GM18526 (cell line): Measurements from ENCODE around the gene SCGB1C2.

Experiments used
- POLR2A ChIP-seq: IDR thresholded peaks from 3 replicates; pipeline ENCODE4 v1.6.1; 2011; ENCODE audit not compliant: insufficient read length; ENCODE audit errors: extremely low read depth

Gene SCGB1C2

DNA sequence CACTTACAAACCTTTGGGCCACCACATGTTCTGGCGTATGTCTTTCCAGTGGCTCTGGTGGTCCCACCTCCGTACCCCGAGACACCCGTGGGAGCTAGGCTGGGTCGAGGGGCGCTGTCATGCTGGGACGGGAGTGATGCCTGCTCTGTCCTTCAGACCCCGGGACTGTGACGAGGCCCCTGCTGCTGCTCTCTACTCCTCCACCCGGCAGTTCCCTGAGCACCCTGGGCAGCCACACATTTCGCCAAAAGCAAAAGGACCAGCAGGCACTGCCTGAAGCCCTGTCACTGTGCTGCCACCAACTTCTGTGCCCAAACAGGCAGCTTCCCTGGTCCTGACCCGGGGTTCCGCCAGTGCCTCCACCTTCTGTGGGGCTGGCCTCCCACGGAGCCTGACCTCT is 28.6 kb downstream of the SCGB1C2 start:
- no peak for TF ChIP-seq POLR2A

DNA sequence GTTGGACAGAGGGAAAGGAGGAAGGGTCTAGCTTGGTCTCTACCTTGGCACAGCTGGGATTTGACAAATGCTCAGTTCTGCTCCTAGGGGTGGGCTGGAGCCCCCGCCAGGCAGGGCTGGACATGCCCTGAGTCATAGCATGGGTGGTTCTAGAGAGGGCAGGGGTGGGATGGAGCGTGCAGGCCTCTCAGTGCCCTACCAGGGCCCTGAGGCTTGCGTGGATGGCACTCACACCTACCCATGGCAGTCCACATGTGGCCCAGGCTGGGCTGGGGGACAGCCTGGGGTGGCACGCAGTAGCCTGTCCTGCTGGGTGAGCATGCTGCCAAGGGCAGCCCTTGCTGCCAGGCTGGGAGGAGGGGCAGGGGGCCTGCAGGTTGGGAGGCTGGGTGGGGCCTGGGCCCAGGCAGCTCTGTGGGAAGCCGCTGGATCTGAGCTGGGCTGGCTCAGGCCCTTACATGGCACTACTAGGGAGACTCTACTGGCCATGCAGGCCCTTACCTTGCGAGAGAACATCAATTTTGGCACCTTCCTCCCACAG is 32.8 kb downstream of the SCGB1C2 start:
- no peak for TF ChIP-seq POLR2A

DNA sequence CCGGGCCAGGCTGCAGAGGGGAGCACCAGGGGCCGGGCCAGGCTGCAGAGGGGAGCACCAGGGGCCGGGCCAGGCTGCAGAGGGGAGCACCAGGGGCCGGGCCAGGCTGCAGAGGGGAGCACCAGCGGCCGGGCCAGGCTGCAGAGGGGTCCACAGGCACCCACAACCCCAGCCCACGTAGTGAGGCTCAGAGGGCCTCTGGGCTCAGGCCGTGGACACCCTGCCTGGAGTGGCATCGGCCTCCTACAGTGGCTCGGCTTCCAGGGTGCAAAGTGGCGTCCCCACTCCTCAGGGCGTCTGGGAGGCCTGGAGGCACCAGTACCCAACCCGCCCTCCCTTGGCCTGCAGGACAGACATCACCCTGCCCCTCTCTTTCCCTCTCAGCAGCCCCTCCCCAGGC is 34.5 kb downstream of the SCGB1C2 start:
- no peak for TF ChIP-seq POLR2A

DNA sequence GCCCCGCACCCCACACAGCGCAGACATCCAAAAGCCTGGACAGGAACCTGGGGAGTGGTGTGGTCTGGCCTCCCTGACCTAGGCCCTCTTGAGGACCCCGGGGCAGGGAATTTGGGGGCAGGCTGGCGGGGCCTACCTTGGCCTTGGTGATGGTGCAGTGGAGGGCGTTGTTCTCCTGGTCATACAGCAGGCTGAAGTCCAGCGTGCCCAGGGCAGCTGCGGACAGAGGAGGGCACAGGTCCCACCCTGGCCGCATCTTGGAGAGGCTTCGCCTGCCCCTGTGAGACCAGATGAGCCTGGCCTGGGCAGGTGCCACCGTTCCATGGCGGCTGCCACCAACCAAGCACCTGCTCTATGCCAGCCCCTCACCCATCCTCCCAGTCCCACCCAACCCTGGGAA is 35.0 kb downstream of the SCGB1C2 start:
- TF ChIP-seq POLR2A, result no peak

DNA sequence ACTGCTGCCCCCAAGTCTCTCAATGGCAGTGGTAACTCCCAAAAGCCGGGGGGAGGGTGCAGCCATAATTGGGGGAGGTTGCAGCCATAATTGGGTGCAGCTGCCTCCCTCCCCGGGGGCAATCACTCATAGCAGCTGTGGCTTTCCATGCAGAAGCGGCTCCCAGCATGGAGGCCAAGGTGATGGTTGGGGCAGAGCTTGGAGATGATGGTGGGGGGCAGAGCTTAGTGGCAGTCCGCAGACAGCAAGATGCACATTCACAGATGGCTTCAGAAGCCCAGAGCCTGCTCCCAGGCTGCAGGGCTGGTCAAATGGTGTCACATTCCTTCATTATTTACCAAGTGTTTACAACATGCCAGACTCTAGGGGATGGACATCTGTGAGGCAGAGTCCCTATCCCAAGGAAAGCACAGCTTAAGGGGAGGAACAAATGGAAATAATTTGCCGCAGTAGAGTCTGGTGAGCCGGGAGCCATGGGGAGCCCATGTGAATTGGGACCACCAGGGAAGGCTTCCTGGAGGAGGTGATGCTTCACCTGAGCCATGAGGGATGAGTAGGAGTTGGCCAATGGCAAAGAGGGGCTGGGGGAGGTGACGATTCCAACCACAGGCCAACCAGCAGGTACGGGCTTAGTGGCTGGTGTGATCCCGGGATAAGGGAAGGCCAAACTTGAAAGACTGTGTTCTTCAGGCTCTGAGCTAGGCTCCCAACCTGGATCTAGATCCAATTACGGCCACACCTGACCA is 36.0 kb downstream of the SCGB1C2 start:
- TF ChIP-seq POLR2A, result no peak

DNA sequence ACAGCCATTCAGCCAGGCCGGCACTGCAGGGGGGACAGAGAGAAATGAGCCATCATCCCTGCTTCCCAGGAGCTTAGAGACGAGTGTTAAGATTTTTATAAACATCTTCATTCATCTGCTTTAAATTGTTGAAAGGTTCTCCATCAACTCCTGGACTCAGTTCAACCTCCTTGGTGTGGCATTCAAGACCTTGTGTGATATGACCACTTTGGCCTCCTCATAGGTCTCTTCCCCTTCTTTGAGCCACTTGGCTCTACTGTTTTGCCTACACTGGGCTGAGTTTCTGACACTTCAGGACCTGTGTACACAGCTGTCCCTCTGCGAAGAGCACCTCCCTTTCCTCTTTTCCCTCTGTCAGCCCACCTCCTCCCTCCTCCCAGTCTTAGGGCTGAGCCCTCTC is 39.8 kb downstream of the SCGB1C2 start:
- TF ChIP-seq POLR2A, result no peak

DNA sequence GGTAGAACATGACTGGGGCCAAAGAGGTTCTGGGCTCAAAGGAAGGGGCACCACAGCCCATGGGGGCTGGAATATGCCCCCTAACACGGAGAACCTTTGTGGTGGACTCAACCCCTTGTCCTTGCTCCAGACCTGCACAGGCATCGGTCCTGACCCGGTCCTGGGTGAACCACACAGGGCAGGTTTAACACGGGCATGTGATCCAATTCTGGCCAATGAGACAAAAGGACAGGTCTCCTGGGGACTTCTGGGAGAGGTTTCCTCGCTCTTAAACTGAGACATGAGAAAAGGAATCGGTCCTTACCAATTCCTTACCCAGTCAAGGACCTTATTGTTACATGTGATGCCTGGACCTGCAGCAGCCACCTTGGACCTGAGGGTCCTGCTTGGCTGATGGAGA is 40.4 kb downstream of the SCGB1C2 start:
- TF ChIP-seq POLR2A, result no peak

DNA sequence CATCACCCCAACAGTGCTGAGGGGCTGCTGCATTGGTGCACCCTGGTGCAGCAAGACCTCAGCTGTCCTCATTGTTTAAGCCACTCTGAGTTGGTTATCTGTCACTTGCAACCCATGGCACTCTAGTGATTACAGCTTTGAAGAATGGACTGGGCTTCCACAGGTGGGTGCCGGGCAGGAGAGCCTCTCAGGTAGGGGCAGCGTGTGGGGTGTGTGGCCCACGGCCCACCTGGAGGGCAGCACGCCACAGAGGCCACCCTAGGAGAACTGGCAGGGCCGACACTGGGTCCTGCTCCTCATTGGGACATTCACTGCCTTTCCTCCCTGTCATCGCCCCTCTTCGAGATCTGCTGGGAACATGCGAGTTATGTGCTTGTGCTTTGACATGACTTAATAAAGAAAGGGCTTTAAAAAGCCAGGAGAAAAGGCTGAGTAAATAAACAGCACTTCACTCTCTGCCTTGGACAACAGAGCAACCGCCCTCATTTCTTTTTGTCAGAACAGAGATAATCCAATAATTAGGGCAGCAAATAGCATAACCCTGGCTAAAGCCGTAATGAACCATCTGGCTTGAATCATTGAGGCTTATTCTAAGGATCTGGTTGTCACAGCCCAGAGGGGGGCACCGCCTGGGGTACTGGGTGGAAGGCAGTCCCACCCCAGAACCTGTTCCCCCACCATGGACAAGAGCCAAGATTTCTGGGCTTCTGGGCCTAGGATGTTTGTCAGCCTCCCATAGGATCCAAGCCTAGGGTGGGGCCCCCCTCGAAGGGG is 41.1 kb downstream of the SCGB1C2 start:
- no peak for TF ChIP-seq POLR2A

DNA sequence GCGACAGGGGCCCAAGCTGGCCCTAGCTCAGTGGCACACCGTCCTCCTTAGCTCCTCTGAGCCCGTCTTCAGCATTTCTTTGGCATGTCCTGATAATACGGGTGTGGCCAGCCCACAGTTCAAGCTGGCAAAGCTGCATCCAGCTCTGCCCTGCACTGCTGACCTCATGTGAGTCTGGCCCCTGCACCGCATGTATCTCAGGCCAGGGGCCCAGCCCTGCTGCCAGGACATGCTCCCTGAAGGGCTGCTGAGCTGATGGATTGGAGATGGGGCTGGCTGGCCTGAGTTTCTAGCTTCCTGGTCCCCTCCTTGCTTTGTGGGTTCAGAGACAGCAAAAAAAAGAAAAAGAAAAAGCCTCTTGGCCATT is 41.7 kb downstream of the SCGB1C2 start:
- no peak for TF ChIP-seq POLR2A

DNA sequence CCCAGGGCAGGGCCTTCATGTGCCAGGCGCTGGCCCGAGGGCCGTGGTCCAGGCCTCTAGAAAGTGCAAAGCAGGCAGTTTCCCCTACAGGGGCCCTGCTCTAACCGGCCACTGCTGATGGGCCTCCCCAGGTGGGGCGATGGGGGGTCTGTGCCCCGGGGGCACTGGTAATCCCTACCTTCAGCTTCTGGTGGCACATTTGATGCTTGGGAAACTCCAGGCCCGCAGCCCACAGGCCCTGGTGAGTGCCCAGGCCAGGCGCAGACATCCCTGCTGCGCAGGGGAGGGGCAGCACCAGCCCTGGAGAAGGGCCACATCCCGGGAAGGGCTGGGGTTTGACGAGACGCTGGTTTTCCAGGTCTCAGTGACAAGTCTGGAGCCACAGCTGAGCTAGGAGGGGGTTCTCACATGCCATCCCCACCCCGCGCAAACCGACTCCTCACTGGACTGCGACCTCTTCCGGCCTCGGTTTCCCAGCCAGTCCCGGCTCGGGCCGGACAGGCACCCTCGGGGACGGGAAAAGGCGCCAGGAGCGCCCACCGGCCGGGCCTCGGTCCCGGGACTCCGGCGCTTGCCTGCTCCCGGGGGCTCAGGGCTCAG is 42.5 kb downstream of the SCGB1C2 start:
- no peak for TF ChIP-seq POLR2A

DNA sequence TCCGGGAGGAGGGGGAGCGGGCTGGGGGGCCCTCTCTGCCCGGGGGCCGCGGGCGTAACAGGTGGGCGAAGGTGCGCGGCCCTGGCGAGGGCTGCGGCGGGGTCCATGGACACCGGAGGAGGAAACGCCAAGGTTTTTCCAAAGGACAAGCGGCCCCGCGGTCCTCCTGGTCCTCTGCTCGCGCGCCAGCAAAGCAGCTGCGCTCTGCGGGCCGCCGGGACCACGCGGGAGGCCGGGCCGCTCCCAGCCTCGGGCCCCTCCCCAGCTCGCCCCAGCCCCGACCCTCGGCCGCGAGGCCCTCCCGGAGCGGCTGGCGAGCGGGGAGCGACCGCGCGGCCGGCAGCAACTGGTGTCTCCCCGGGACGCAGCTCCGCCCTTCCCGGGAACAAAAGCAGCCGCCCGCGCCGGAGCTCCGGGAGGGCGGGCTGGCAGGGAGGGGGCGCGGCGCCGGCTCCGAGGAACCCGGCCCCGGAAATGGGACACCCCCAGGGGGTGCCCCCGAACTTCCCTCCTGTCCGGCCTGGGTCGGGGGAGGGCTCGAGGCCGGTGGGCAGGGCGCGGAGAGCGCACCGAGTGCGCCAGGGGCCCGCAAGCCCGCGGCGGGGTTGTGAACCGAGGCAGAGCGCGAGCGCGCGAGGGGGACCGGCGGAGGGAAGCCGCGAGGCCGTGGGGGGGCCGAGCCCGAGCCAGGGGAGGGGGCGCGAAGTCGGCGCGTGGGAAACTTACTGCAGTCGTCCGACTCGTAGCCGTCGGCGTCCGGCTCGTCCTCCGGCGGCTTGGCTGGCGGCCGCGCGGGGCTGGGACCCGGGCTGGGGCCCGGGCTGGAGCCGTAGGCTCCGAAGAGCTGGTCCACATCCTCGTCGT is 43.2 kb downstream of the SCGB1C2 start:
- TF ChIP-seq POLR2A, result no peak

DNA sequence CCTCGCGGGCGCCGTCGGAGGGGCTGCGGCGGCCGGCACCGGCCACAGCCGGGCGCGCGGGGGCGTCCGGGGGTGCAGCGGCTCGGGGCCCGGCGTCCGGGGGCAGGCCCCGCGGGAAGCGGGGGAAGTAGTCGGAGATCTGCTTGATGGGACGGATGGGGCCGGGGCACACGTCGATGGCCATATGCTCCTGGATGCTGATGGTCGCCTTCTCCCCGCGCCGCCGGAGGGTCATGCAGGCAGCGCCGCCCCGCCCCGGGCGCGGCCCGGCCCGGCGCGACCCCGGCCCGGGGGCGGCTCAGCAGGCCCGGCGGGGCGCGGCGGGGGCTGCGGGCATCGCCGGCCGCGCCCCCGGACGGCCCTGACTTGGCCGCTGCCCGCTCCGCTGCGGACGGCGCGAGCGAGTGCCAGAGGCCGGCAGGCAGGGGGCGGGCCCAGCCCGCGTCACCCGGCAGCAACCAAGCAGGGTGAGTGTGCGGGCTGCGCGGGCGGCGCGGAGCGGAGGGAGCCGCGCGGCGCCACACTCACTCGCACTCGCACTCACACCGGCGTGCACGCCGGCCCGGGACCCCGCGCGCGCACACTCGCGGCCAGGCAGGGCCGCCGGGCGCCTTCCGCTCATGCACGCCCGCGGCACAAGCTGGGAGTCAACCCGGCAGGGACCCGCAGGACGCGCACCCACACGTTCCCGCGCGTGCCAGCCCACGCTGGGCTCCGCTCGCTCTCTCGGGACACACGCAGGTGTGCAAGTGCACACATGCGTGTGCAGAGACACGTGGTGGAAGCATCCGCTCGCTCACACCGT is 44.1 kb downstream of the SCGB1C2 start, which contains the start of gene DOC2B:
TSS of gene DOC2B (minus strand) at position 406 of the 805 bp plus-strand sequence. CDS start at position 235, 171 bp downstream.
- no peak for TF ChIP-seq POLR2A

DNA sequence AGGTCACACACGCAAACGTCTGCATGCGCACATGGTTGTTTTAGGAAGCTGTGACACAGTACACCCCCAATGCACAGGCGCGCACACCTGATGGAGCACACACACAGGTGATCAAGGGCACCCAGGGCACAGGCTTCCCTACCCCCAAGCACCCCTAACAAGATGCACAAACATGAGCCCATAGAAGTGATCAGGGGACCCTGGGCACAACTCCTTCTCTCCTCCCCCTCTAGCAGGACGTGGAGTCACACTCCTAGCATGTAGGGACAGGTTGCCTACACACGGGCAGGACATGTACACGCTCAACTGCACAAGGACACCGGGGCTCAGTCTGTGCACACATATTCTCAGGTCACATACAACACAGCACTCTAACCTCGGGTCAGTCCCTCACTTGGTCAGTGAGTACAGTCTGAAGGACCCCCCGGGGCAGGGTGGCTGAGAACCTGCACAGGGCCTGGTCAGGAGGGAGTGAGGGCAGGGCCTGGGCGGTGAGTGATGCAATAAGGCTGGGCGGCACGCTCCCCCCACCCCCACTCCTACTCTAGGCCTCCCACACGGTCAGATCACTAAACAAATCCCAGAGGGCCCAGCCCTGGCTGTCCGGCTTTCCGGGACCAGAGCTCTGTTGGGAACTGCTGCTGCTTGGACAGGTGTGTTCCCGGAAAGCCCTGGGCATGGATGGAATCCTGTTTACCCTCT is 44.8 kb downstream of the SCGB1C2 start:
- TF ChIP-seq POLR2A, result no peak

DNA sequence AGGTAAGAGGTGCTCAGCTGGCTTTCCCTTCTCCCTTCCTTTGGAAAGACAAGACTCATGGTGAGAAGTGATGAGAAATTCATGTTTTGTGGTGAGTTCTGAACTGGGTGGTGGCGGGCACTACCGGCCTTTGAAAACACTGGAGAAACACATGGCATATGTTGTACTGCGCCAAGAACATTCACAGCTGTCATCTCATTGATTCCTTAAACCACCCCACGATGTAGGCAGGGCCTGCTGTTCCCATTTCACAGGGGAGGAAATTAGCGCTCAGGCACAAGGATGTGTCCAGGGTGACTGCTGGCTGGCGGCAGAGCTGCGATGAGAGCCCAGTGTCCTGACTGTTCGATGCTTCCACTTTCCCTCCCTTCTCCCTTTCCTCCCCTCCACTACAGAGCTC is 45.7 kb downstream of the SCGB1C2 start:
- no peak for TF ChIP-seq POLR2A
